Hypothalamus (tissue), 51 donors: ENCODE data around the gene ZMYM4.
A peak's percentile ranks its signal among the peaks of the same experiment; 100 is the strongest.

ENCODE experiments used
- DNase-seq, 51 donors: peaks; one replicate each; lab custom pipeline; 2025; lab: John Stamatoyannopoulos, UW

Gene ZMYM4

DNA sequence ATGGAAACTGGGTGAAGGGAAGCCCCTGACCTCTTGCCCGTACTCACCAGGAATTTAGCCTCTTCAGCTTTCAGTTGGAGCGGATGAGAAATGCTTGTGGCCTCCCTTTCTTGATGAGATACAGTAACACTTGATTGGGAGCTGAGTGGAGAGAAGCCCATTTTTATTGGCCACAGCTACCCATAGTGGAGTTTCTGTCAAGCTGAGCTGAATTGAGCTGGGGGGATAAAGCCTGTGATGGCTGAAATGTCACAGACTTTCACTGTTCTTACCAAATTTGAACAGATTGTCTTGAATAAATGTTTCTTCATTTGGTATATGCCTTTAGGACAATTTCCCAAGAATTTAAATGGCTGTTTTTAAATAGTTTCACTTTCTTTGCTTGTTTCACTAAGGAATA lies 125.9 kb downstream of the ZMYM4 start:
- no peak for DNase-seq

DNA sequence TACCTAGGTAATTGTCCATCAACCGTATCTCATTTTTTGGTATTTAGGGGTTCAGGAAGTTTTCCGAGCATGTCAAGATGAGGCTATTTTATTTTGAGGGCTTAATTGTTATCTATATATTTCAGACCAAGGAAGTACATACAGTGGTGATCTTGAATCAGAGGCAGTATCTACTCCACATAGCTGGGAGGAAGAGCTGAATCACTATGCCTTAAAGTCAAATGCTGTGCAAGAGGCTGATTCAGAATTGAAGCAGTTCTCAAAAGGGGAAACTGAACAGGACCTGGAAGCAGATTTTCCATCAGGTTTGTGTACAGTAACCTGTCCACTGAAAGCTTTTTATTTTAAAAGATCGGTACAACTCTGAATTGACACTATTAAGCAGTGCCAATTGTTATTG lies 130.2 kb downstream of the ZMYM4 start:
- DNase-seq, result no peak

DNA sequence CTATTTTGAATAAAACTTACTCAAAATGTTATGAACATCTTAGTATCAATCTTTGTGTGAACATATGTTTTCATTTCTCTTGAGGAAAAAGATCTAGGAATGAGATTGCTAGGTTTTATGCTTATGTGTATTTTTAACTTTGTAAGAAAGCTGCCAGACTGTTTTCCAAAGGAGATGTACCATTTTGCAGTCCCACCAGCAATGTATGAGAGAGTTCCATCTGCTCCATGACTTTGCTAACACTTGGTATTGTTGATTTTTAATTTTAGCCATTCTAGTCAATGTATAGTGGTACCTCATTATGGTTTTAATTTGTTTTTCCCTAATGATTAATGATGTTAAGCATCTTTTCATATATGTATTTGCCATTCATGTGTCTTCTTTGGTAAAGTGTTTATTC lies 132.5 kb downstream of the ZMYM4 start:
- no peak for DNase-seq

DNA sequence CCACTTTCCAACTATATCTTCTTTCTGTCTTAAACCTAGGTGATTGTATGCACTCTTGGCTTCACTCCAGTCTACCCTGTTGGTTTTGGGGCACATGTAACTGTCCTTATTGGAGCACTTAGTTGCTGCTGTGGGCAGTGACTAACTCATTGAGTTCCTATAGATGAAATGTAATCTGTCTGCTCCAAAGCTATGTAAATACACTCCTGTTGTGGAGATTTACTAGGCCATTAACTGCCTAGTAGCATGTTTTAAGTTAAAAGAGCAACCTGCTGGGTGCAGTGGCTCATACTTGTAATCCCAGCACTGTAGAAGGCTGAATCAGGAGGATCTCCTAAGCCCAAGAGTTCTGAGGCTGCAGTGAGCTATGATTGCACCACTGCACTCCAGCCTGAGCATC lies 137.6 kb downstream of the ZMYM4 start:
- DNase-seq, result no peak

DNA sequence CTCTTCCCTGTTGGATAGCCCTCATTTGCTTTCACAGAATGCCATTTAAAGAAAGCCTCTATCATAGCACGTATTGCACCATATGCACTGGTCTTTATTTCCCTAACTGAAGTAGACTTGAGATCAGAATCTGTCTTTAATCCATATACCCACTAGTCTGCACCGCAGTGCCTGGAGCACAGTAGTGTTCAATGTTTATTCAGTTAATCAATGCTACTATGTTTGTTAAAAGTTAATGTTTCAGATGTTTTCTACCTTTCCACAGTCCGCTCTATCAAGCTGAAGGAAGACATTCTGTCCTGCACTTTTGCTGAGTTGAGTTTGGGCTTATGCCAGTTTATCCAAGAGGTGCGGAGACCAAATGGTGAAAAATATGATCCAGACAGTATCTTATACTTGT lies 139.2 kb downstream of the ZMYM4 start:
- DNase-seq, result no peak

DNA sequence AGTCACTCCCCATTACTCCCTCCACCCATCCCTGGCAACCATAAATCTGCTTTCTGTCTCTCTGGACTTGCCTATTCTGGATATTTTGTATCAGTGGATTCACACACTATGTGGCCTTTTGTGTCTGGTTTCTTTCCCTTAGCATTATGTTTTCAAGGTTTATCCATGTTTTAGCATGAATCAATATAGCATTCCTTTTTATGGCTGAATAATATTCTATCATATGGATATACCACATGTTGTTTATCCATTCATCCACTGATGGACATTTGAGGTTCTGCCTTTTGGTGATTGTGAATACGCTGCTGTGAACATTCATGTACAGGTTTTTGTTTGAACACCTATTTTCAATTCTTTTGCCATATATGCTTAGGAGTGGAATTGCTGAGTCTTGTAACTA lies 140.4 kb downstream of the ZMYM4 start:
- no peak for DNase-seq

DNA sequence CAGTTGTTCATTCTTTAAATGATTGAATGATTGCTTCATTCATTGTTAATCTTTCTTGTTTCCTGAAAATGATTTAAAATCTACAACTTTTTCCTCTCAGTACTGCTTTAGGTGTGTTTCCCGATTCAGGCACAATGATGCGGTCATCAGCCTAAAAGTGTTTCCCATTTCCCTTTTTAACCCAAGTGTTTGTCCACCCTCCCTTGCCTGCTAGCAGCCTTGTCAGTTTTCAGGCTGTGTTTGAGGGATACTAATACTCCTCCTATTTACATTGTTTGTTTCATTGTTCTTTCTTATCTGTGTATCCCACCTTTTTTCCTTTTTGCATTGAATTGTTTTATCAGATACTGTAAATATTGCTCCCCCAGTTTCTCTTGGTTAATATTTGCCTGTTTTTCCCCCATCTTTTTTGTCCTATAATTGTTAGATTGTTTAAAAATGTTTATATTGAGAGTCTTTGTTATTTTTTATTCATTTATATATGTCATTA lies 157.6 kb downstream of the ZMYM4 start:
- no peak for DNase-seq

DNA sequence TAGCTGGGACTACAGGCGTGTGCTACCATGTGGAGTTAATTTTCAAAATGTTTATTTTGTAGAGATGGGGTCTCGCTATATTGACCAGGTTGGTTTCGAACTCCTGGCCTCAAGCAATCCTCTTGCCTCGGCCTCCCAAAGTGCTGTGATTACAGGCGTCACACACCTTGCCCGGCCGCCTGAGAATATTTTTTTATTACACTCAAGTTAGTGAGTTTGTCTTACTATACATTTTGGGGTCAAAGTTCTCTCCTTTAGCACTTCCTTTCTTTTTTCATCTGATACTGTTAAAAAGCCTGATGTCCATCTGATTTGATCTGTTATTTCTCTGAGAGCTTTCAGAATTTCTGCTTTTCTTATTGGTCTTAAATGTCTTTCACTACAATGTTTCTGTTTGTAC lies 159.9 kb downstream of the ZMYM4 start:
- no peak for DNase-seq

DNA sequence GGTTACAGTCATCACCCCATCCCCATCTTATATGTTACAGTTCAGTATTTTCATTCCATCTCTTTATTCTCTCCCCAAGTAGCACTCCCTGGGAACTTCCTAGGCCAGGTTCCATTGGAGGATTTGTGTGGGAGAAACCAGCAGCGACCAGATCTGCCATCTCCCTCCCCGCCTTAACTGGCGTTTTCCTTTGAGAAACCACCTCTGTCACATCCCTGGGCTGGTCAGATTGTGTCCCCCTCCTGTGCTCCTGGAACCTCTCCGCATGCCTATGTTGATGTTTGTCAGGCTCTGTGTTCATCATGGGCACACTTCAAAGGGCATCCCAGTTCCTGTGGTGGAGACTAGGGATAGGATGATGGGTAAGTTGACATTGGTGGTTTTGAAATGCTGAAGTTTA lies 162.3 kb downstream of the ZMYM4 start:
- DNase-seq, result no peak

DNA sequence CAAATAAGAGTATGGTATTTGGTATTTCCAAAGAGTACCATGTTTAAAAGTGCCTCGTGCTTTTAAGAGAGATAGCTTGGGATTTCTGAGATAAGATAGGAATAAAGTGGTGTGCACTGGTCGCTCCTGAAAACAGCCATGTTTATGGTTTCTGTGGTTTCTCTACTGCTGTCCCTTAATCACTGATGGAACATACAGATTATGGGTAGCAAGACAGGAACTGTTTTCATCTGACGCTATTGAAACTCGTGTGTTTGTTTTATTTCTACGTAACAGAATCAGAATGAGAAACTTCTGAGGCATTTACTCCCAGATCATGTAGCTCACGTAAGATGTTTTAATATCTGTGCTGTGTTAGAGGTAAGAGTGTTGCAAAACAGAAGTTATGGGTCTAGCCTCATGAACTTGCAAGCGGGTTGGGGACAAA lies 162.7 kb downstream of the ZMYM4 start:
- DNase-seq, result no peak

DNA sequence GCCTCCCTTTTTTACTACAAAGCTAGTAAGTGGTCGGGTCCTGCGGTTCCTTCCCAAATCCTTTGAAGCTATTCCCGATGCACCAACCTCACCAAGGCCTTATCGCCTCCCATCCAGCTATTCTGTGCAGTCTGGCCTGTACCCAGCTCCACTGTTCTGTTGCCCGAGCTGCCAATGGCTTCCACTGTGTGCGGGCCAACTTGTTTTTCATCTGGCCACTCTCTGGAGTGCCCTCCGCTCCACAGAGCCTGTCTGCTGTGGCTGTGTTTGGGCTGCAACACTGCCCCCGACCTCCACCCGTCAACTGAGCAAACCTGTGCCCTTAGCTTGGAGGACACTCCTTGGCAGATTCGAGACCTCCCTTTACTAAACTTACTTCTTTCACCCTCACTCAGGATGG lies 163.7 kb downstream of the ZMYM4 start:
- peak in 25 of 51 donors; percentile 4 to 58 (median 23) for DNase-seq

DNA sequence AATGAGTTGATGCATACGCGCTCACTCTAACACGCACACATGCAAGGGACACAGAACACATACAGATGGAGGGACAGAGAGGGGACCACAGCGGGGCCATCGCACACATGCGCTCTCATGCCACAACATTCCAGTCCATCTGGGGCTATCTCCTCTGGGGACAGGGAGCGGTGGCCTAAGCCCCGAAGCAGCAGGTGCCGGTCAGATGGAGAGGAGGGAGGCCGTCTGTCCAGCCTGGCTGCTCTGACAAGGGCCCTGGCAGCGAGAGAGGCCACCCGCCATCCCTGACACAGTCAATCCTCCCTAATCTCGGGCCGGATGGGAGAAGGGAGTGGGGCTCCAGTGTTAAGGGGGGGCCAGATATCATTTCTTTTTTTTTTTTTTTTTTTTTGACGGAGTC lies 165.2 kb downstream of the ZMYM4 start:
- DNase-seq, result no peak

DNA sequence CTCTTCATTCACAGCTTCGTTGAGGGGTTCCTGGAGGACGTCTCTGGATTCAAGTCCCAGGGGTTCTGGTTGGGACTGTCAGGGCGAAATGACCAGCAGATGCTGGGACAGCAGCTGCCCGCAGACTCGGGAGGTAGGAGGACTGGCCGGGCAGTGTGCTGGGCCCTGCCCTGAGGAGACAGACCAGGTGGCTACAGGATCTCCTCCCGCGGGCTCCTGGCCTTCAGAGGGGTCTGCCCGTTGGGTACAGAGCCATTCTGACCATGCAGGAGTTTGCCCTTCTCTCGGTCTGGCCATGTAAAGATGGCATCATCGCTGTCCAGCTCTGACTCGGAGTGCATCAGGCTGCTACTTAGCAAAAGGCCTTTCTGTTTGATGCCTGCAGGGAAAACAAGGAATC lies 166.2 kb downstream of the ZMYM4 start:
- no peak for DNase-seq

DNA sequence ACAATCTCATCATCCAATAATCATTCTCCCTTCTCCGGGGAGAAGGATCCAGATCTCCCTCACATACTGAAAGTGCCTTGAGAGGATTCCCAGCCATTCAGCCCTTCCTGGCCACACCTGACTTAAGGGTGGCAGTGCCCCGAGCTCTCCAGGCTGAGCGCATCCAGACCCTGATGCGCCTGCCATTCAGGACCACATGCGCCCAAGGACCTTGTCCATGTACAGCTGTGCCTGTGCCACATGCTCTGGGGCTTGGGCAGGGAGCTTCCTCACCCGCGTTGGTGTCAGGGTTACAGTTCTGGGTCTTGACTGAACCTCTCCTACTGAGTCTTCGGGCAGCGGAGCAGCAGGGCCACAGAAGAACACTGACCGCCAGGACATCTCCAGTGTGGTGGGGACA lies 167.6 kb downstream of the ZMYM4 start:
- DNase-seq, result no peak

DNA sequence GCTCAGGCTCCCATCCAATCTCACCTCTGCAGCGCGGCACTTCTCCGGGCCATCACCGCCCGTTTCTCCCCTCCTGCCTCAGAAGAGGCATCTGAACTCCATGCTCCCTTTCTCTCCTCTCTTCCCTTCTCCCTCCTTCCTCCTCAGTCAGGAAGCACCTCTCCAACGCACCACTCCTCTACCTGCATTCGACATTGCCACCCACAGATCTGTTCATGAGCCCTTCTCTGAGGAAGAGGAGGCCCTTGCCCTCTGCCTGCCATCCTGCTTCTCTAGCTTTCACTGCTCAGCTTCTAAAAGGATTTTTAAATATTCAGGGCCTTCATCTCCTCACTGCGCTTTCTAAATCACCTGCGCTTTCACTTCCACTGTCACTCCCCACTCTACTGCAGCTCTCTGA lies 168.7 kb downstream of the ZMYM4 start:
- no peak for DNase-seq

DNA sequence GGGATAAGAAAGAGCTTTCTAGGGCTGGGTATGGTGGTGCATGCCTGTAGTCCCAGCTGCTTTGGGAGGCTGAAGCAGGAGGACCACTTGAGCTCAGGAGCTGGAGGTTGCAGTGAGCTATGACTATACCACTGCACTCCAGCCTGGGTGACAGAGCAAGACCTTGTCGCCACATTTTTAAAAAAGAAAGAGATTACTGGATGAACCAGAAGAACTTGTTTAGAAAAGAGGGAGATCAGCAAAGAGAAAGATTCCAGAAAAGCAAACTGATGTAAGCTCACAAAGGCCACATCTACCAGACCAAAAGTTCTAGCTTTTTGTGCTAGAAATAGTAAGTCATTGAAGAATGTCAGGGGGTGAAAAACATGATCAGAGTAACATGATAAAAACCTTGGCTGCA lies 171.1 kb downstream of the ZMYM4 start:
- no peak for DNase-seq

DNA sequence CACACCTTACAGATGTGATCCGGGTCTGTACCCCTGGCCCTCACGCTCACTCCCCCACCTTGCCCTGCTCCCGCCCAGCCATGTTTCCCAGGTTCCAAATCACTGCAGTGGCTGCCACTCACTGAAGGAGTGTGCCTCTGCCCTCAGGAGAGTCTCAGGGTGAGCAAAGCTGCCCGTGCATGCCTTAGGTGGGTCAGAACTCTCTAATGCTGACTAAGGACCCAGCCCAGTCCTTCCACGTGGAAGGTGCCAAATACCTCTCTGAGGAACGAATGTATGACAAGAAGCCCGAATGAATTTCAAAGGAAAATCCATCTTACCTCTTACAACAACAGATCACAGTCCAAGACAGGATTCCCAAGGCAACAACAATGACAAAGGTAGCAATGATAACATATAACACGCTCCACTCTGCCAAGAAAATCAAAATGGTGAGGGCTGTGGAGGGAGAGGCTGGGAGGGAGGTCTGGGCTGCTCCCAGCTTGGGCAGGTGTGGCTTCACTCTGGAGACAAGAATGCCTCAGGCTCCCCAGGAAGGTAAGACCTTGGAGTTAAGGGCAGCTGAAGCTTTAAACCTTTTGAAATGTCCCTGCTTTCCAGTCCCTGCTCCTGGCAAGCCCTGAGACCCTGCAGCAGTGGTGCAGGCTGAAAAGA lies 173.5 kb downstream of the ZMYM4 start:
- no peak for DNase-seq

DNA sequence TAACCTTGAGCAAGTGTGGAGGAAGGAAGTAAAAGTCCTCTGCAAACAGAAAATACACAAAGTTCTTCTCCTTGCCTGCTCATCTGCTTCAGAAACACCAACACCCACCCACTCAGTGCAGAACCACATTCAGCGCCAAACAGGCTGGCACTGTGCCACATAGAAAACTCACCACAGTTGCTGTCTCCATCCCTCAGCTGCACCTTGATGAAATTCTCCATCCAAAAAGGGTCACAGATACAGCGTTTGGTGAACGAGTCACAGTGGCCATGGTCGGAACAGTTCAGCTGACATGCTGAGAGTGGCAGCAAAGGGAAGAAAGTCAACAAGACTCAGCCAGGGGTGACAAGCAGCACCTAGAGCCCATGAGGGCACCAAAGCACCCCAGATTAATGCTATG lies 174.2 kb downstream of the ZMYM4 start:
- DNase-seq, result peak in 2 of 51 donors; percentile 18 to 48

DNA sequence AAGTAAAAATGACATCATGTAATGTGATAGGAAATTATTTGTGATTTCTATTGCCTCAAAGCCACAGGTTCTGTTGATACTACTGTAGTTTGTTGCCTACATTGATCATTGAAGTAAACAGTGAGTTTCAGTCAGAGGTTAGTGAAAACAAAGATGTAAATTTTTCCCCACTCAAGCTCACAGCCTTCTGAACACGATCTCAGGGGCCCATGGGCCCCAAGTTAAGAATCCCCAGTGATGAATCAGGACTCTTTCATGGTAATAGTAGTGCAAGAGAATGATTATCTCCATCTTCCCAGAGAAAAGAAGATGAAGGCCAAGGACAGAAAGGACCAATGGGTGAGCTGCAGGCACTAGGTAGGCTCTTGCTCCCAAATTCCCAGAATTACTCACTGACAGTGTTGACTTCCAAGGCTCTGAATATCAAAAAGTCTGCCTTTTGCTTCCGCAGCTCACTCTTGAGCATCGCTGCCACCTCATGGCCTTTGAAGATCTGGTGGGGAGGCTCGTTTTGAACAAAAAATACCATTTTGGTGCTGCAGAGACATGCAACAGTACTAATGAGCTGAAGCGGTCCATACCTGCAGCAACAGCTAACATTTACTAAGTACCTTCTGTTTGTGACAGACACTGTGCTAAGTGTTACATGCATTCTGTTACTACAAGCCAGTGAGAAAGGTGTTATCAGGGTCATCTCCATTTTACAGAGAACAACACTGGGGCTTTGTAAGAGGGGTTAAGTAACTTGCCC lies 175.4 kb downstream of the ZMYM4 start:
- no peak for DNase-seq

DNA sequence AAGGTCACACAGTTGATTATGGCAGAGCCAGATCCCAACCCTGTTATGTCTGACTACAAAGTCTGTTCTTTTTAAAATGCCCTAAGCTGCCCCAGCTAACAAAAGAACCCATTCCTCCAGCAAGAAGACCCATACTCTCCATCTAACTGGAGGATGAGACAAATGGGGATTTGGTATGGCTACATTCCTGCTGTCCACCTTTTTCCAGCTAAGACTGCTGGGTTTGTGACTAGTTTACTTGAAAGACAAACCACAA lies 175.9 kb downstream of the ZMYM4 start:
- no peak for DNase-seq

DNA sequence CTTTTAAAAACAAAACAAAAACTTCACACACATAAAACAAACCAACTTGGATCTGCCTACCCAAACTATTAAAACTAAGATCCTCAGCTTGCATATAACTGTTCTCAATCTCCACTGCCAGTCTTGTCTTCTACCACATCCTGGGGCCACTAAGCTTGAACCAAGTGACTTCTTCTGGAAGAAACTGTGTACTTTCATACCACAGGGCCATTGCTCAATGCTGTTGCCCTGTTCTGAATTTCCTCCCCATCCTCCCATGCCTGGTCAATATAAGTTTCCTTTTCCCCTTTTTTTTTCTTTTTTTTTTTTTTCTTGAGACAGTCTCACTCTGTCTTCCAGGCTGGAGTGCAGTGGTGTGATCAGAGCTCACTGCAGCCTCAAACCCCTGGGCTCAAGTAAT lies 178.8 kb downstream of the ZMYM4 start:
- DNase-seq, result no peak

DNA sequence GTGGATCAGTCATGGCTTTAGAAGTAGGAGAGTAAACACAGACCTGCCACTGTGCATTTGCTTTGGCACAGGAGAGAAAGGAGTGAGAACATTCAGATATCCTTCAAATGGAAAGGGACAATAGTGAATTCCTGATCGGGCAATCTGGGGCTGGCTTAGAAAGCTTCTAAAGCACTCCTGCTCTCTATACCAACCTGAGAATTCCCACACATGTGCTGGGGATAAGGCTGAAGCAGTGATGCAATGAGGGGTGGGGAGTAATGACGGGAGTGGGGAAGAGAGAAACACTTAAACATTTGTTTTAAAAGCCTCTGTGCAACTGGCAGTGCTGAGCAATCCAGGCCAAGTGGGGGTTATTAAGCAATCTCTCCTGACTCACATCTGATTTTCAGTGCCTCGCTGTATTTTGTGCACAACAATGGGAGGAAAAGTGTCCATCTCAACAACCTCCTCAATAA lies 179.9 kb downstream of the ZMYM4 start:
- DNase-seq, result peak in 8 of 51 donors; percentile 7 to 47 (median 21)
